ENCODE measurements around the gene FAT1.

Gene FAT1

GRCh38 chr4:186563761-186564160 is 159.9 kb downstream of the FAT1 start:
- DNase-seq (ENCODE audit: low read depth in 2 of 2), result no peak

- DNase-seq (ENCODE audit: low read depth in 2 of 2), result no peak
Observed at GRCh38 chr4:186561748-186562147, 161.9 kb downstream of the FAT1 start.

- DNase-seq (ENCODE audit: low read depth in 2 of 2), result no peak
Observed at GRCh38 chr4:186560647-186561046, 163.0 kb downstream of the FAT1 start.

GRCh38 chr4:186557486-186557885 is 166.2 kb downstream of the FAT1 start:
- no peak for DNase-seq (ENCODE audit: low read depth in 2 of 2)

- no peak for DNase-seq (ENCODE audit: low read depth in 2 of 2)
Observed at GRCh38 chr4:186557061-186557460, 166.6 kb downstream of the FAT1 start.

- no peak for DNase-seq (ENCODE audit: low read depth in 2 of 2)
Observed at GRCh38 chr4:186554914-186555827, 168.5 kb downstream of the FAT1 start, which contains the start of gene MTNR1A. Gene MTNR1A (minus strand): TSS chr4:186555567. CDS start chr4:186555365, 202 bp downstream.

- DNase-seq (ENCODE audit: low read depth in 2 of 2), result no peak
Observed at GRCh38 chr4:186554539-186554913, 169.1 kb downstream of the FAT1 start.

GRCh38 chr4:186553717-186554116 is 169.9 kb downstream of the FAT1 start:
- DNase-seq (ENCODE audit: low read depth in 2 of 2), result no peak

GRCh38 chr4:186551849-186552248 is 171.8 kb downstream of the FAT1 start:
- DNase-seq (ENCODE audit: low read depth in 2 of 2), result no peak

- DNase-seq (ENCODE audit: low read depth in 2 of 2), result no peak
Observed at GRCh38 chr4:186545436-186545835, 178.2 kb downstream of the FAT1 start.

GRCh38 chr4:186543206-186543605 is 180.4 kb downstream of the FAT1 start:
- DNase-seq (ENCODE audit: low read depth in 2 of 2), result no peak

GRCh38 chr4:186541801-186542200 is 181.9 kb downstream of the FAT1 start:
- DNase-seq (ENCODE audit: low read depth in 2 of 2), result no peak

- DNase-seq (ENCODE audit: low read depth in 2 of 2), result no peak
Observed at GRCh38 chr4:186537843-186538521, 185.7 kb downstream of the FAT1 start.

All from activated CD8-positive, alpha-beta memory T cell treated with anti-CD3 and anti-CD28 coated beads for 4 hours (primary cell).